GM06990 (cell line): ENCODE results near the gene ERLIN1.

Source experiments
- DNase-seq: peaks from one replicate; pipeline ENCODE4 v3.0.0-alpha.2; 2011; ENCODE audit not compliant: insufficient read length; ENCODE audit errors: extremely low read depth
- H3K27me3 ChIP-seq: replicated peaks from 2 replicates; pipeline ENCODE4 v1.6.0; 2011; ENCODE audit warnings: low read length; ENCODE audit not compliant: control insufficient read depth, insufficient read depth
- H3K36me3 ChIP-seq: 2 replicates; pipeline ENCODE4 v1.5.1; 2011; ENCODE audit warnings: low read length; ENCODE audit not compliant: control insufficient read depth, insufficient read depth
- H3K4me3 ChIP-seq: replicated peaks from 2 replicates; pipeline ENCODE4 v1.5.1; 2011; ENCODE audit warnings: low read depth, mild to moderate bottlenecking, control low read depth, low read length
- TF ChIP-seq, protein P1 (sequence below): IDR thresholded peaks from 2 replicates; pipeline ENCODE4 v1.5.1; 2011; ENCODE audit warnings: low read length, control low read depth, mild to moderate bottlenecking, inconsistent platforms; ENCODE audit not compliant: insufficient read depth, poor library complexity, severe bottlenecking

ERLIN1 gene

DNA sequence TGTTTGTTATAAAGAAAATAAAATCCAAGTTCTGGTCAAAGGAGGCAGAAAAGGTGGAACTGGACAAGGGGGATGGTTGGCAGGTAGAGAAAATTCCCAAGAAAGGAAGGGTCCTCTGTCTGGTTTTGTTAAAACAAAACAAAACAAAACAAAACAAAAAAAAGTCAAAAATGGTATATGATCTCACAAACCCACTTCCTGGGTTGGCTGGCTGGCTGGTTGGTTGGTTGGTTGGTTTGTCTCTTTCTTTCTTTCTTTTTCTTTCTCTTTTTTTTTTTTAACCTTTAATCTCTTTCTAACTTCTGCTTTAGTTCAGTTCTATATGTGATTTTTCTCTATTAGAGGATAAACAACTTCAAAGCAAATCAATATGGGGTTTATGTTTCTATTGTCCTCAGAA, 63.0 kb downstream of the ERLIN1 start:
- DNase-seq = no peak
- Histone ChIP-seq H3K4me3 (no peak overlapping the region), H3K36me3 (no peaks in the 10 kb centered on the region), H3K27me3 (no peaks in the 10 kb centered on the region)
- TF ChIP-seq, protein P1, sequence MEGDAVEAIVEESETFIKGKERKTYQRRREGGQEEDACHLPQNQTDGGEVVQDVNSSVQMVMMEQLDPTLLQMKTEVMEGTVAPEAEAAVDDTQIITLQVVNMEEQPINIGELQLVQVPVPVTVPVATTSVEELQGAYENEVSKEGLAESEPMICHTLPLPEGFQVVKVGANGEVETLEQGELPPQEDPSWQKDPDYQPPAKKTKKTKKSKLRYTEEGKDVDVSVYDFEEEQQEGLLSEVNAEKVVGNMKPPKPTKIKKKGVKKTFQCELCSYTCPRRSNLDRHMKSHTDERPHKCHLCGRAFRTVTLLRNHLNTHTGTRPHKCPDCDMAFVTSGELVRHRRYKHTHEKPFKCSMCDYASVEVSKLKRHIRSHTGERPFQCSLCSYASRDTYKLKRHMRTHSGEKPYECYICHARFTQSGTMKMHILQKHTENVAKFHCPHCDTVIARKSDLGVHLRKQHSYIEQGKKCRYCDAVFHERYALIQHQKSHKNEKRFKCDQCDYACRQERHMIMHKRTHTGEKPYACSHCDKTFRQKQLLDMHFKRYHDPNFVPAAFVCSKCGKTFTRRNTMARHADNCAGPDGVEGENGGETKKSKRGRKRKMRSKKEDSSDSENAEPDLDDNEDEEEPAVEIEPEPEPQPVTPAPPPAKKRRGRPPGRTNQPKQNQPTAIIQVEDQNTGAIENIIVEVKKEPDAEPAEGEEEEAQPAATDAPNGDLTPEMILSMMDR = no peak

DNA sequence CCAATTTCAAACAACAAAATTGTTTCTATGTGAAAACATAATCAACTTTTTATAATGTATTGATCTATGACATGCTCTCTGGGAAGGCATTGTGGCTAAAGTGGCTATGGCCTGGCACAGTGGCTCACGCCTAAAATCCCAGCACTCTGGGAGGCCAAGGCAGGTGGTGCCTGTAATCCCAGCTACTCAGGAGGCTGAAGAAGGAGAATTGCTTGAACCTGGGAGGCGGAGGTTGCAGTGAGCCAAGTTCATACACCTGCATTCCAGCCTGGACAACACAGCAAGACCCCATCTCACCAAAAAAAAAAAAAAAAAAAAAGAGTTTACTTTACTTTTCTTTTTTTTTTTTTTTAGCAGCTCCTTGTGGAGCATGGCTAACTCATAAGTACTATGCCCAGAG, 65.3 kb downstream of the ERLIN1 start:
- DNase-seq = no peak
- Histone ChIP-seq H3K27me3 (no peaks in the 10 kb centered on the region), H3K4me3 (no peak overlapping the region), H3K36me3 (no peaks in the 10 kb centered on the region)
- TF ChIP-seq, protein P1 = no peak

DNA sequence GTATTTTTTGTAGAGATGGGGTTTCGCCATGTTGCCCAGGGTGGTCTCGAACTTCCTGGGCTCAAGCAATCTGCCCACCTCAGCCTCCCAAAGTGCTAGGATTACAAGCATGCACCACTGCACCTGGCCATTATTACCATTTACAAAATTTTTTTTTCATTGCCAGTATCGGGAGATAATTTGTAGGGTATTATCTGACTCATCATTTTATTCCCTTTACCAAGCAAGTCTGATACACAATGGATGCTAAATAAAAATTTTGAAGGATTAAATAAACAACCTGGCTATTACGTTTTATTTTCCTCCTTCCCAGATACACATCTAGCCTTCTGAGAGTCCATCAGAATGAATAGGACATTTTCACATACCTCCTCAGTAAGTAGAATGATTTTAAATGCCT, 66.1 kb downstream of the ERLIN1 start:
- TF ChIP-seq, protein P1 = no peak
- no peak for DNase-seq
- H3K4me3 ChIP-seq = no peak overlapping the region

DNA sequence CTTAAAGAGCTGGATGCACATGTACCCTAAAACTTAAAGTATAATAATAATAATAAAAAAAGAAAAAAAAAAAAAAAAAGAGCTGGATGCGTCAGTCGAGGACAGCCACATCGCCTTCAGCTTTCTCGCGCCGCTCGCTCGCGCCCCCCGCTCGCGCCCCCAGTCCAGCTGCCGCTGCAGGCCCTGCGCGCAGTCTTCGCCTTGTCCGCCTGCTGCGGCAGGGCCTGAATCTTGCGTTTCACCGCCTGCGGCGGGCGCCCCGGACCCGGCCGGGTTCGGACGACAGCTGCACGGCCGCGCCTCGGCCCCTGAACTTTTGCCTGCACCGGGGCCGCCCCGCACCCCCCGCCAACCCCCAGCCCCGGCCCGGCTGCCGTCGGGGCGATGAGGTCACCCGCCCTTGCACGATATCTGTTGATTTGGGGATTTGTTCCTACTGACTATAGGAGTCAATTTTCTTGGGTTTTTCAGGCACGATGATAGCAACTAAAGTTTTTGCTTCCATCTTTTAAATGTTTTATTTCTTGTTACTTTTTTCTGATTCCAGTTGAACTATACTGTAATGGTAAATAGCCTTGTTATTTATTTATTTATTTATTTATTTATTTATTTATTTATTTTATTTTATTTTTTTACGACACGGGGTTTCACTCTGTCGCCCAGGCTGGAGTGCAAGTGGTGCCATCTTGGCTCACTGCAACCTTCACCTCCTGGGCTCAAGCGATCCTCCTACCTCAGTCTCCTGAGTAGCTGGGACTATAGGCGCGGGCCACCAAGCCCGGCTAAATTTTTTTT, 70.7 kb downstream of the ERLIN1 start:
- TF ChIP-seq, protein P1 = no peak
- Histone ChIP-seq H3K27me3 (no peaks in the 10 kb centered on the region), H3K4me3 (no peak overlapping the region), H3K36me3 (no peaks in the 10 kb centered on the region)
- no peak for DNase-seq

More for the DNA sequence above, 66.1 kb downstream of the ERLIN1 start:
- H3K27me3 ChIP-seq = no peaks in the 10 kb centered on the region
- no peaks in the 10 kb centered on the region for H3K36me3 ChIP-seq

- H3K27me3 ChIP-seq = no peaks in the 10 kb centered on the region
- TF ChIP-seq, protein P1 = no peak
- H3K4me3 ChIP-seq = no peak overlapping the region
- H3K36me3 ChIP-seq = no peaks in the 10 kb centered on the region
- no peak for DNase-seq
Observed at GRCh38 chr10:100114460-100114859, 71.4 kb downstream of the ERLIN1 start.
